ENCODE results near the gene APRT.

DNA sequence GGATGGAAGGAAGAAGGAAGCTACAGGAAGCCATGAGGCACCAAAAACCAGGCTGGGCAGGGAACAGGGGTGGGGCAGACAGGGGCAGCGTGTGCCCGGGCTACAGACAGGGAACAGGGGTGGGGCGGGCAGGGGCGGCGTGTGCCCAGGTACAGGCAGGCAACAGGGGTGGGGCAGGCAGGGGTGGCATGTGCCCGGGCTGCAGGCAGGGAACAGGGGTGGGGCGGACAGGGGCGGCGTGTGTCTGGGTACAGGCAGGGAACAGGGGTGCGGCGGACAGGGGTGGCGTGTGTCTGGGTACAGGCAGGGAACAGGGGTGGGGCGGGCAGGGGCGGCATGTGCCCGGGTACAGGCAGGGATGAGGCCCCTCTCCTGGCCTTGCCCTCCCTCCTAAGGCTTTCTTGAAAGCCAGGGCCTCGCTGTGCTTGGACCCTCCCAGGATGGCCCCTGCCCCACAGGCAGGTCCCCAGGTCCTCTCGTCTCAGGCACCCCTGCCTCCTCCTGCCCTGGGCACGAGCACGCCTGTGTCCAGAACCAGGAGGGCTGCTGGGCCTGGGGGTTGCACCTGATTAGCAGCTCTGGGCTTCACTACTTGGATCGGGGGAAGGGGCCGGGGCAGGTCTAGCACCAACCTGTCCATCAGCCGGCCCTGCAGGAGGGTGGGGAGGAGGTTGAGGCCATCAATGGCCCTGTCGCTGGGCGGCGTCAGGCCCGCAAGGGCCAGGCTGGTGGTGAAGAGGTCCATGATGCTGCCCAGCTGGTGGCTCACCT is 14.5 kb upstream of the APRT start:
- TF ChIP-seq POLR2A (IDR thresholded peaks at IDR 0.05; ENCODE audit: borderline replicate concordance, extremely low read depth, insufficient read depth, insufficient read length) (no peak), EZH2 (IDR thresholded peaks at IDR 0.05) (no peak), ZNF274 (IDR thresholded peaks at IDR 0.05; ENCODE audit: low read depth, low read length) (no peak), SP1 (IDR thresholded peaks at IDR 0.05; ENCODE audit: low read depth) (no peak), EZH2phosphoT487 (IDR thresholded peaks at IDR 0.05; ENCODE audit: borderline replicate concordance) (no peak), JUND (IDR thresholded peaks at IDR 0.05) (no peak), CEBPB (IDR thresholded peaks at IDR 0.05; ENCODE audit: low read depth) (no peak), RAD21 (IDR thresholded peaks at IDR 0.05; ENCODE audit: low read depth) (no peak), POLR2AphosphoS5 (IDR thresholded peaks at IDR 0.05; ENCODE audit: low read depth, low read length) (no peak), ZFX (IDR thresholded peaks at IDR 0.05) (no peak)
- TF ChIP-seq, protein P1, sequence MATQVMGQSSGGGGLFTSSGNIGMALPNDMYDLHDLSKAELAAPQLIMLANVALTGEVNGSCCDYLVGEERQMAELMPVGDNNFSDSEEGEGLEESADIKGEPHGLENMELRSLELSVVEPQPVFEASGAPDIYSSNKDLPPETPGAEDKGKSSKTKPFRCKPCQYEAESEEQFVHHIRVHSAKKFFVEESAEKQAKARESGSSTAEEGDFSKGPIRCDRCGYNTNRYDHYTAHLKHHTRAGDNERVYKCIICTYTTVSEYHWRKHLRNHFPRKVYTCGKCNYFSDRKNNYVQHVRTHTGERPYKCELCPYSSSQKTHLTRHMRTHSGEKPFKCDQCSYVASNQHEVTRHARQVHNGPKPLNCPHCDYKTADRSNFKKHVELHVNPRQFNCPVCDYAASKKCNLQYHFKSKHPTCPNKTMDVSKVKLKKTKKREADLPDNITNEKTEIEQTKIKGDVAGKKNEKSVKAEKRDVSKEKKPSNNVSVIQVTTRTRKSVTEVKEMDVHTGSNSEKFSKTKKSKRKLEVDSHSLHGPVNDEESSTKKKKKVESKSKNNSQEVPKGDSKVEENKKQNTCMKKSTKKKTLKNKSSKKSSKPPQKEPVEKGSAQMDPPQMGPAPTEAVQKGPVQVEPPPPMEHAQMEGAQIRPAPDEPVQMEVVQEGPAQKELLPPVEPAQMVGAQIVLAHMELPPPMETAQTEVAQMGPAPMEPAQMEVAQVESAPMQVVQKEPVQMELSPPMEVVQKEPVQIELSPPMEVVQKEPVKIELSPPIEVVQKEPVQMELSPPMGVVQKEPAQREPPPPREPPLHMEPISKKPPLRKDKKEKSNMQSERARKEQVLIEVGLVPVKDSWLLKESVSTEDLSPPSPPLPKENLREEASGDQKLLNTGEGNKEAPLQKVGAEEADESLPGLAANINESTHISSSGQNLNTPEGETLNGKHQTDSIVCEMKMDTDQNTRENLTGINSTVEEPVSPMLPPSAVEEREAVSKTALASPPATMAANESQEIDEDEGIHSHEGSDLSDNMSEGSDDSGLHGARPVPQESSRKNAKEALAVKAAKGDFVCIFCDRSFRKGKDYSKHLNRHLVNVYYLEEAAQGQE (IDR thresholded peaks at IDR 0.05; ENCODE audit: low read depth): no peak
- TF ChIP-seq, protein P2, sequence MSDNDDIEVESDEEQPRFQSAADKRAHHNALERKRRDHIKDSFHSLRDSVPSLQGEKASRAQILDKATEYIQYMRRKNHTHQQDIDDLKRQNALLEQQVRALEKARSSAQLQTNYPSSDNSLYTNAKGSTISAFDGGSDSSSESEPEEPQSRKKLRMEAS (IDR thresholded peaks at IDR 0.05): no peak
- TF ChIP-seq, protein P3, sequence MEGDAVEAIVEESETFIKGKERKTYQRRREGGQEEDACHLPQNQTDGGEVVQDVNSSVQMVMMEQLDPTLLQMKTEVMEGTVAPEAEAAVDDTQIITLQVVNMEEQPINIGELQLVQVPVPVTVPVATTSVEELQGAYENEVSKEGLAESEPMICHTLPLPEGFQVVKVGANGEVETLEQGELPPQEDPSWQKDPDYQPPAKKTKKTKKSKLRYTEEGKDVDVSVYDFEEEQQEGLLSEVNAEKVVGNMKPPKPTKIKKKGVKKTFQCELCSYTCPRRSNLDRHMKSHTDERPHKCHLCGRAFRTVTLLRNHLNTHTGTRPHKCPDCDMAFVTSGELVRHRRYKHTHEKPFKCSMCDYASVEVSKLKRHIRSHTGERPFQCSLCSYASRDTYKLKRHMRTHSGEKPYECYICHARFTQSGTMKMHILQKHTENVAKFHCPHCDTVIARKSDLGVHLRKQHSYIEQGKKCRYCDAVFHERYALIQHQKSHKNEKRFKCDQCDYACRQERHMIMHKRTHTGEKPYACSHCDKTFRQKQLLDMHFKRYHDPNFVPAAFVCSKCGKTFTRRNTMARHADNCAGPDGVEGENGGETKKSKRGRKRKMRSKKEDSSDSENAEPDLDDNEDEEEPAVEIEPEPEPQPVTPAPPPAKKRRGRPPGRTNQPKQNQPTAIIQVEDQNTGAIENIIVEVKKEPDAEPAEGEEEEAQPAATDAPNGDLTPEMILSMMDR (IDR thresholded peaks at IDR 0.05 in 2 of 3, conservative IDR thresholded peaks at IDR 0.05 in 1 of 3; ENCODE audit: borderline replicate concordance in 1 of 3, insufficient read depth in 1 of 3, low read depth in 2 of 3, low read length in 2 of 3): no peak
